Measurements from ENCODE around the gene MINDY3.
A peak's percentile ranks its signal among the peaks of the same experiment; 100 is the strongest.

The MINDY3 gene

GRCh38 chr10:15805395-15806058 is 54.8 kb downstream of the MINDY3 start:
- no peak for DNase-seq (ENCODE audit: low read depth)

- no peak for DNase-seq (ENCODE audit: low read depth)
Measured at GRCh38 chr10:15804109-15804508, 56.2 kb downstream of the MINDY3 start.

- DNase-seq (ENCODE audit: low read depth) = peak; percentile 74
Measured at GRCh38 chr10:15802375-15802949, 57.8 kb downstream of the MINDY3 start.

GRCh38 chr10:15801641-15802040 is 58.7 kb downstream of the MINDY3 start:
- no peak for DNase-seq (ENCODE audit: low read depth)

- DNase-seq (ENCODE audit: low read depth) = no peak
Measured at GRCh38 chr10:15801147-15801546, 59.2 kb downstream of the MINDY3 start.

GRCh38 chr10:15797346-15797745 is 63.0 kb downstream of the MINDY3 start:
- DNase-seq (ENCODE audit: low read depth) = no peak

- no peak for DNase-seq (ENCODE audit: low read depth)
Measured at GRCh38 chr10:15796762-15797161, 63.5 kb downstream of the MINDY3 start.

GRCh38 chr10:15796098-15796759 is 64.1 kb downstream of the MINDY3 start:
- no peak for DNase-seq (ENCODE audit: low read depth)

- no peak for DNase-seq (ENCODE audit: low read depth)
Measured at GRCh38 chr10:15795036-15795792, 65.1 kb downstream of the MINDY3 start.

- no peak for DNase-seq (ENCODE audit: low read depth)
Measured at GRCh38 chr10:15794569-15794968, 65.7 kb downstream of the MINDY3 start.

GRCh38 chr10:15793664-15794063 is 66.6 kb downstream of the MINDY3 start:
- no peak for DNase-seq (ENCODE audit: low read depth)

- no peak for DNase-seq (ENCODE audit: low read depth)
Measured at GRCh38 chr10:15792777-15793176, 67.5 kb downstream of the MINDY3 start.

- DNase-seq (ENCODE audit: low read depth) = no peak
Measured at GRCh38 chr10:15791816-15792524, 68.3 kb downstream of the MINDY3 start.

- no peak for DNase-seq (ENCODE audit: low read depth)
Measured at GRCh38 chr10:15789793-15790525, 70.3 kb downstream of the MINDY3 start.

GRCh38 chr10:15787426-15787825 is 72.9 kb downstream of the MINDY3 start:
- no peak for DNase-seq (ENCODE audit: low read depth)

GRCh38 chr10:15784662-15785300 is 75.5 kb downstream of the MINDY3 start:
- no peak for DNase-seq (ENCODE audit: low read depth)

- DNase-seq (ENCODE audit: low read depth) = no peak
Measured at GRCh38 chr10:15783941-15784636, 76.2 kb downstream of the MINDY3 start.

- no peak for DNase-seq (ENCODE audit: low read depth)
Measured at GRCh38 chr10:15782851-15783250, 77.5 kb downstream of the MINDY3 start.

GRCh38 chr10:15781381-15781960 is 78.8 kb downstream of the MINDY3 start:
- DNase-seq (ENCODE audit: low read depth) = no peak
